Measurements from ENCODE around the gene FCSK.

- TF ChIP-seq CTCF (IDR thresholded peaks at IDR 0.05) (peak in 4 of 7 experiments; percentile 11 to 47 (median 24)), POLR2A (IDR thresholded peaks at IDR 0.05) (no peak)
These were observed 15.2 kb upstream of the FCSK start, which contains the start of gene ST3GAL2 for GRCh38 chr16:70438969-70439862.
